AG20443 (cell line): ENCODE data around the gene TPP2.
A peak's percentile ranks its signal among the peaks of the same experiment; 100 is the strongest.

Source experiments
- DNase-seq: peaks from one replicate; pipeline ENCODE4 v3.0.0; 2012; ENCODE audit warnings: low spot score, mixed read lengths

TPP2 gene

GRCh38 chr13:102596147-102597028 lies at the start of gene TPP2:
Gene TPP2 (plus strand): TSS chr13:102596986. CDS start chr13:102597039, 53 bp downstream.
- DNase-seq: peak; percentile 100

DNA sequence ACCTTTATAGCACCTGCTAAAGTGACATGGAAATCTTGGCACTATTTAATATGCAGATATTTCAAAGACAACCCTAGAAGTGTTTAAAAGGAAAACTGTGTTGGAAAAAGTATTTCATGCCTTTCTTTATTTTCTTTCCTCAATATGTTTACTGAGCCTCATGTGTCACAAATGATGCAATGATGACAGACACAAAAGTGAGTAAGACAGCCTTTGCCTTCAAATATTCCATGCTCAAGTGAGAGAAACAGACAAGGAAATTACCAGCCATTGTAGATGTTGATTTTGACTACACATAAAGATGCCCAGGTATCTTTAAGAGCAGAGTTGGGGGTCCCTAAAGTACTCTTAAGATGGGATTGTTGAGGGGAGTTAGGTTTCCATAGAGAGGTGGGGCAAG lies 48.0 kb upstream of the TPP2 start:
- DNase-seq: no peak

DNA sequence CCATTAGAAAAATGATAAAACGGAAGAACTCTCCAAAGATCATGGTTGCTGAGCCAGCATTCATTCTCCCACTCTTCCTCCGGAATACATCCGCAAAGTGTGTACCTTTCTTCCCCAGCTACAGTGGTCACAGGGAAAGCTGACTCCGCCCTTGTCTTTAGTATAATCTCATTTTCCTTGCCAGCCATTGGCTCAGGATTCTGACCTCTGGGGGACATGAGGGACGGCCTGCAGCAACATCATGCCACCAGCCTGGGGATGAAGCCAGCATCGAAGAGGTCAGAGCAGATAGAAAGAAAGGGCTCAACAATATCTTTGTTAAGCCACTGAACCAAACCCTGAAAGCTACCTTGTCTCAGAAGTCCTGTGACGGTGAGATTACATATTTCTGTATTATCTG lies 46.3 kb upstream of the TPP2 start:
- DNase-seq: no peak

- peak; percentile 36 for DNase-seq
Observed at GRCh38 chr13:102555914-102556553, 40.8 kb upstream of the TPP2 start.

GRCh38 chr13:102556806-102557205 lies 40.0 kb upstream of the TPP2 start:
- no peak for DNase-seq

DNA sequence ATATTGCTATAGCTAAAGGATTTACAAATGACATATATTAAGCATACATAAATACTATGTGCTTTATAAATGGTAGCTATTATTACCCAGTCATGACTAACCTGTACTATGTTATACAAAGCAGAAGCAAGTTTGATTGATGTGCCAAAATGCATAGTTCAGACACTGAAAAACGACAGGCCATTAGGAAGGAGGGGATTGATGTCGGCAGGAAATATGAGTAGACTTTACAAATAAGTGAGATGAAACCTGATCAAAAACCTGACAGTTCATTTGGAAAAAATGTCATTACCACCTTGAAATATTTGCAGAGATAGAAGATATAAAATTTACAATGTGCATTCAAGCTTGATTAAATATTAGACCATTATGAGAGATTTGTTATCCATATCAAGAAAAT lies 38.8 kb upstream of the TPP2 start:
- DNase-seq: no peak

DNA sequence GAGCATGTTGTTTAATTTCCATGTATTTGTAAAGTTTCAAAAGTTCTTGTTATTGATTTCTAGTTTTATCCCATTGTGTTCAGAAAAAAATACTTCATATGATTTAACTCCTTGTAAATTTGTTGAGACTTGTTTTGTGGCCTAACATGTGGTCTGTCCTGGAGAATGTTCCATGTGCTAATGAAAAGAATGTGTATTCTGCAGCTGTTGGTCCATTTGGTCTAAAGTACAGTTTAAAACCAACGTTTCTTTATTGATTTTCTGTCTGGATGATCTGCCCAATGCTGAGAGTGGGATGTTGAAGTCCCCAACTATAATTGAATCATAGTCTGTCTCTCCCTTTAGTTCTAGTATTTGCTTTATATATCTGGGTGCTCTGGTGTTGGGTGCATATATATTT lies 34.9 kb upstream of the TPP2 start:
- DNase-seq: no peak

DNA sequence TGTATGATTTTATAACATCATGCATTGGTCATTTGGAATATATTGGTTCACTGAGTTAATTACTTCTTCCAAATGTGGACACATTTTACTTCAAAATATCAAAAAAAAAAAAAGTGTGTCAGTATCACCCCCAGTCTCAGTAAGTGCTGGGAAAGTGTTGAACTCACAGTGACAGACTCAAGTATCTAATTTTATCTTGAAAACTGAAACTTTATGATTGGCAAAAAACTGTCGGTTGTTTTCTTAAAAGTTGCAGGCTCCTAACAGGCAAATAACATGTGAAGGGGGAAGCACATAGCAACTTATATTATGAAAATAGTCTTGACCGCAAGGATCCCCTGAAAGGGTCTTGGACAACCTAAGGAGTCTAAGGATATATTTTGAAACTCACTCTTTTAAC lies 33.5 kb upstream of the TPP2 start:
- no peak for DNase-seq

- DNase-seq: no peak
Observed at GRCh38 chr13:102564564-102564963, 32.2 kb upstream of the TPP2 start.

DNA sequence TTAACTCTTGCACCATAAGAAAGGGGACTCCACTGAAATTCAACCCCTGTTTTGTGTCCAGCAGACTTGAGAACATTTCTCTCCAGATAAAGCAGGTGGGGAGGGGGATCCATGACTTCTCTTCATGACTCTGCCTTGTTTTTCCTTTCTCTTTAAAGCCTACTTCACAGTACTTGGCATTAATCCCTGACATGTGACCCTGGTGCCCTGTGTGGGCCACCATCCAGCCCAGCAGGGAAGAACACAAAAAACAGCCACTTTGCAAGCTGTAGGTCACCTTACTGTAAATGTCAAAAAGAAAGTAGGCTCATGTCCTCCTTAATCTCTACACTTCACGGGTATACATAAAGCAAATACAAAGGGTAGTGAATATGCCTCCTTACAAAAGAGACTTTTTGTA lies 30.3 kb upstream of the TPP2 start:
- DNase-seq: no peak

GRCh38 chr13:102567857-102568256 lies 28.9 kb upstream of the TPP2 start:
- DNase-seq: no peak

DNA sequence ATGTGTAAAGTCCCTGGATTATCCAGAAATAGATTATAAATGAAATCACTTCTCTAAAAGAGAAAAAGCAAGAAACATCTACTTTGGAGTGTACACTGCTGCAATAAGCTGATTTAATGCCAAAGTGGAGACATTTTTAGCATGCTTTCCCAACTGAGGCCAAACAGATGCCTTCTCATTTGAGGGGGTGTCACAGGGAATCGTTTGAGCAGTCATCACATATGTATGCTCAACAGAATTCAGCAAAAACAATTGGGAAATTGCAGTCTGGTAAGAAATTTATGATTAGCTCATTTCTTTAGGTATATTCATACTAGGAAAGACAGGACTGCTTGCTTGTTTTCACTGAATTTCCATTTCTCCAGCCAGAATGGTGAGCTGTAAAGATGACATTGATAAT lies 27.3 kb upstream of the TPP2 start:
- DNase-seq: peak; percentile 61

GRCh38 chr13:102571075-102571474 lies 25.7 kb upstream of the TPP2 start:
- no peak for DNase-seq

DNA sequence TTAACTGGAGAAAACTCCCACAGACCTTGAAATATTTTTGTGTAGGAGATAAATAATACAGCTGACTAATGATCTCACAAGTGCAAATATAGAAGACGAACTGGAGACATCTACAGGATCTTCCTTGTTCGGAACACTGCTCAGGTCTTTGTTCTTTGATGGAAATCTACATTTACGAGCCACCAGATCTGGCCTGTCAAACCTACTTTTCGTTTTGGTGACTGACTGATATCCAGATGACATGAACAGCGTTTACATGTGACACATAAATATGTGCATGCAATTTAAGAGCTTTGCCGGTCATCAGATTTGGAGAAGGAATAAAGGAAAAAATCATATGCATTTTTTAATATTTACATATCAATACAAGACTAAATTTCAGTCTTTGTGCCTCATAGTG lies 24.5 kb upstream of the TPP2 start:
- DNase-seq: no peak

DNA sequence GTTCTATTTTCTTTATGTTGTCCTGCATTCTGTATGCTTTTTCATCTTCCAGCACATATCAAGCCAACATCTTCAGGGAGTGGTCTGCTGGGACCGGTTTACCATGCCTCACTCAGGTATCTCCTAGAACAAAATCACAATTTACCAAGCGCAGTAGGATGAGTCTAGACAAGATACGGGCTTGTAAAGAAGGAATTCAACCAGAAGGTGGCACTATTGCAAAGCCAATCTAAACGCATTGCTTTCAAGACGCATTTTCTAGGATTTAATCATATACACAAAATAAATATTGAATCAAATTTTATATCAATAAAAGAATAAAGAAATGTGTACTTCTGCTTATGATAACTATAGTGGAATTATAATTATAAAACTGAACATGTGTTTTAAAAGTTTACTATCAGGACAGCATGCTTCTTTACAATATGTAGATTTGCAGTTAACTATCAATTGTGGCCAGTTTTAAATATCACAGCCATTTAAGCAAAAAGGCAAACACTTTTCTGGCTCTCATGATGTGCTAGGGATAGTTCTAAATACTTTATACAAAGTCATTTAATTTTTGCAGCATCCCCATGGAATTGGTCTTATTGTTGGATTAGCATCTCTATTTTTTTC lies 16.1 kb upstream of the TPP2 start:
- DNase-seq: peak; percentile 70

- no peak for DNase-seq
Observed at GRCh38 chr13:102582256-102582655, 14.5 kb upstream of the TPP2 start.

GRCh38 chr13:102584434-102584833 lies 12.4 kb upstream of the TPP2 start:
- no peak for DNase-seq

GRCh38 chr13:102586615-102587014 lies 10.2 kb upstream of the TPP2 start:
- DNase-seq: no peak

GRCh38 chr13:102587916-102588315 lies 8.9 kb upstream of the TPP2 start:
- DNase-seq: no peak

DNA sequence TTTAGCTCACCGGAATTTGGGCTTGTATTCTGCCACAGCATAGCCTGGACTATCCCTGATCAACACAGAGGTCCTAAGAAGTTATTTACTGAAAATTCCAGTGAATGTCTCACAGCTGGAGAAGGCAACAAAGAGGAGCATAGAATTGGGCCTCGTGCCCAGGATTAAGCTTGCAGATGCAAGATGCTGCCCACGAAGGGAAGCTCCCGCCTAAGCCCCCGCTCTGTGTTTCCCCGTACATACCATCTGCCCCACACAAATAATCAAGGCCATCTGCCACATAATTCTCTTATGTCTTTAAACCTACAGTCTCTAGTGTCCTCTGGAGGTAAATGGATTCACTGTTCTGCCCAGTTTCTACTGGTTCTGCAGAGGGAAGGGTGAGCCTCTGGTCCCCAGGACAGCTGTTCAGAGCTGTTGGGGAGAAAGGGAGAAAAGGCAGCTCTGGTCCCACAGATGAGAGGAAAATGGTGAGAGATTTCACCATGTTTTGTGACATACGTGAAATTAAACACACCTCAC lies 7.4 kb upstream of the TPP2 start:
- DNase-seq: no peak

DNA sequence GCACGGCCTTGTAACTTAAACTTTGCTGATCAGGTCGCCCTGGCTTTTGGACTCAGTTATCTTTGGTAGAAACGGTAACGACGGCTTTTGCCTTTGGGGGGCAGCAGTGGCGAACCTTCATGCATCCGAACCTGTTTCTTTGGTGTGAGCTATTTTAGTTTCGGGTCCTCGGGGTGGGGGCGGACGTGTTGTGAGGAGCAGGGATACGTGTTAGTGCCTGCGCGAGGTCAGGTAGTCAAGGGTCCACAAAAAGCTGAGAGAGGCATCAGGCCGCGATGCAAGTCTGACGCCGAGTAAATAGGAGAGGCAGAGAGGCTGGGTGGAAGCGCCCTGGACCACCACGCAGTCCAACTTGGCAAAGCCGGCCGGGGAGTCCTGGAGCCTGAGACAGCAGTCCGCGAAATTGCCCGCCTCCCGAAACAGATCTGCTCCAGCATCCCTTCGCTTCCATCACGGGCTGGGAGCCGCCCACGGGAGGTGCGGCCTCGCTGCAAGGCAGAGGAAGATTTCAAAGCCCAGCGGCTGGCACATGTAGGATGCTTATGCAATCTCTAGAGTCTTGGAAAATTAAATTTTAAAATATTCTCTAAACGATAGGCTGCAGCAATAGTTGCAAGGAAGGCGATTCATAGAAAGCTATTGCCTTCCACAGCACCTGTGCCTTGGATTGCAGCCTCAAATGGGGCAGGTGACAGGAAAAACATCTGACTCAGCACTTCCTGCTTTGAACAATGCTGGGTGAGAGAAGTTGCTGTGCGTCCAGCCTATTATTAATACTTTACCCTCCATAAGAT lies 4.6 kb upstream of the TPP2 start:
- peak; percentile 79 for DNase-seq

- DNase-seq: no peak
Observed at GRCh38 chr13:102593466-102593865, 3.3 kb upstream of the TPP2 start.
